ENCODE data around the gene CARMIL1.

GRCh38 chr6:25586927-25587326 is 307.8 kb downstream of the CARMIL1 start:
- TF ChIP-seq POLR2A (IDR thresholded peaks at IDR 0.05; ENCODE audit: low read depth, low read length) = no peak
- no peak for TF ChIP-seq POLR2AphosphoS5 (IDR thresholded peaks at IDR 0.05; ENCODE audit: low read depth, low read length)
- no peak for TF ChIP-seq SPI1 (IDR thresholded peaks at IDR 0.05; ENCODE audit: low read depth, low read length)
- TF ChIP-seq PAX5 (IDR thresholded peaks at IDR 0.05; ENCODE audit: insufficient read depth, low read length, severe bottlenecking) = no peak
